Left renal cortex interstitium (tissue), 4 donors: ENCODE measurements around the gene HPS5. TPM values are rescaled to one million over a fixed set of nuclear protein-coding genes. Genes with fewer than 3 reads are reported as not detected.

Experiments used
- DNase-seq, 4 donors: peaks; one replicate each; pipeline ENCODE4 v3.0.0-alpha.2; 2013; ENCODE audit warnings: low read depth in 4 of 4, low spot score in 2 of 4, missing footprints in 1 of 4
- polyA plus RNA-seq, 4 donors: library from polyadenylated mRNA; unstranded; fragments of 120-200 nt; gene quantifications; one replicate each; pipeline ENCODE4 v1.2.1, GENCODE V29; 2013; ENCODE audit not compliant: insufficient read length in 4 of 4

HPS5 gene
- polyA plus RNA-seq, 4 donors, result 18.9 to 27.6 (median 24.4) TPM

- DNase-seq, result no peak
Measured at GRCh38 chr11:18320617-18321016, 1.3 kb downstream of the HPS5 start.

- no peak for DNase-seq
Measured at GRCh38 chr11:18319914-18320313, 2.0 kb downstream of the HPS5 start.

GRCh38 chr11:18317551-18317950, 4.4 kb downstream of the HPS5 start:
- no peak for DNase-seq

GRCh38 chr11:18315893-18316292, 6.0 kb downstream of the HPS5 start:
- DNase-seq, result no peak

GRCh38 chr11:18314784-18315523, 7.0 kb downstream of the HPS5 start:
- DNase-seq, result no peak

GRCh38 chr11:18313965-18314763, 7.8 kb downstream of the HPS5 start:
- no peak for DNase-seq

- DNase-seq, result no peak
Measured at GRCh38 chr11:18312663-18313420, 9.1 kb downstream of the HPS5 start.

- no peak for DNase-seq
Measured at GRCh38 chr11:18312012-18312411, 9.9 kb downstream of the HPS5 start.

- DNase-seq, result no peak
Measured at GRCh38 chr11:18310800-18311340, 11.1 kb downstream of the HPS5 start.

GRCh38 chr11:18309691-18310090, 12.2 kb downstream of the HPS5 start:
- DNase-seq, result no peak

GRCh38 chr11:18308242-18308641, 13.7 kb downstream of the HPS5 start:
- DNase-seq, result no peak

GRCh38 chr11:18307461-18308139, 14.3 kb downstream of the HPS5 start:
- no peak for DNase-seq

- no peak for DNase-seq
Measured at GRCh38 chr11:18304745-18305144, 17.2 kb downstream of the HPS5 start.

- no peak for DNase-seq
Measured at GRCh38 chr11:18299721-18300120, 22.2 kb downstream of the HPS5 start.

- DNase-seq, result no peak
Measured at GRCh38 chr11:18295316-18295715, 26.6 kb downstream of the HPS5 start.

GRCh38 chr11:18294862-18295261, 27.1 kb downstream of the HPS5 start:
- DNase-seq, result no peak

- DNase-seq, result no peak
Measured at GRCh38 chr11:18288911-18289310, 33.0 kb downstream of the HPS5 start.

- DNase-seq, result no peak
Measured at GRCh38 chr11:18285841-18286240, 36.1 kb downstream of the HPS5 start.

GRCh38 chr11:18282626-18283025, 39.3 kb downstream of the HPS5 start:
- DNase-seq, result no peak

GRCh38 chr11:18280438-18281045, 41.4 kb downstream of the HPS5 start:
- no peak for DNase-seq
